ENCODE measurements around the gene ARFGEF3.
"Not testable (repeated sequence)": the region's sequence is repeated elsewhere in the genome, so short reads cannot be mapped to it uniquely, and the experiment has no call there.

Gene ARFGEF3

GRCh38 chr6:138339024-138339423, 177.3 kb downstream of the ARFGEF3 start:
- Histone ChIP-seq H3K27me3 (ENCODE audit: control insufficient read depth, insufficient read depth, low read length) (no peaks in the 10 kb centered on the region), H3K27ac (ENCODE audit: low read length) (no peak overlapping the region), H3K36me3 (ENCODE audit: control insufficient read depth, insufficient read depth, low read length) (no peaks in the 10 kb centered on the region; the same call in 1 of the 2 replicates), H3K4me1 (ENCODE audit: control insufficient read depth, insufficient read depth, low read length) (no peaks in the 10 kb centered on the region), H3K4me3 (ENCODE audit: low read length) (no peak overlapping the region), H3K9me3 (ENCODE audit: control insufficient read depth, insufficient read depth, low read length) (no peaks in the 10 kb centered on the region)
- no CpG with 5 or more reads among the region's 1 CpG for WGBS (ENCODE audit: insufficient coverage, insufficient read length)
- DNase-seq (ENCODE audit: low read depth, low spot score), result no peak

GRCh38 chr6:138341176-138341575, 179.4 kb downstream of the ARFGEF3 start:
- DNase-seq (ENCODE audit: low read depth, low spot score), result no peak
- WGBS (ENCODE audit: insufficient coverage, insufficient read length), result no CpG with 5 or more reads among the region's 1 CpG
- H3K9me3 ChIP-seq (ENCODE audit: control insufficient read depth, insufficient read depth, low read length), result no peaks in the 10 kb centered on the region
- H3K4me3 ChIP-seq (ENCODE audit: low read length), result no peak overlapping the region
- no peak overlapping the region for H3K27ac ChIP-seq (ENCODE audit: low read length)
- H3K27me3 ChIP-seq (ENCODE audit: control insufficient read depth, insufficient read depth, low read length), result no peaks in the 10 kb centered on the region
- H3K4me1 ChIP-seq (ENCODE audit: control insufficient read depth, insufficient read depth, low read length), result no peaks in the 10 kb centered on the region; the same call in 1 of the 2 replicates
- H3K36me3 ChIP-seq (ENCODE audit: control insufficient read depth, insufficient read depth, low read length), result no peaks in the 10 kb centered on the region; the same call in 1 of the 2 replicates

GRCh38 chr6:138343112-138343511, 181.4 kb downstream of the ARFGEF3 start:
- no peak for DNase-seq (ENCODE audit: low read depth, low spot score)
- H3K27me3 ChIP-seq (ENCODE audit: control insufficient read depth, insufficient read depth, low read length), result no peaks in the 10 kb centered on the region
- no peaks in the 10 kb centered on the region for H3K36me3 ChIP-seq (ENCODE audit: control insufficient read depth, insufficient read depth, low read length)
- no peak overlapping the region for H3K27ac ChIP-seq (ENCODE audit: low read length)
- H3K4me3 ChIP-seq (ENCODE audit: low read length), result no peak overlapping the region
- no peaks in the 10 kb centered on the region; the same call in 1 of the 2 replicates for H3K4me1 ChIP-seq (ENCODE audit: control insufficient read depth, insufficient read depth, low read length)
- H3K9me3 ChIP-seq (ENCODE audit: control insufficient read depth, insufficient read depth, low read length), result no peaks in the 10 kb centered on the region

- no peaks in the 10 kb centered on the region for H3K27me3 ChIP-seq (ENCODE audit: control insufficient read depth, insufficient read depth, low read length)
- no peaks in the 10 kb centered on the region for H3K36me3 ChIP-seq (ENCODE audit: control insufficient read depth, insufficient read depth, low read length)
- H3K27ac ChIP-seq (ENCODE audit: low read length), result no peak overlapping the region
- H3K4me3 ChIP-seq (ENCODE audit: low read length), result no peak overlapping the region
- H3K4me1 ChIP-seq (ENCODE audit: control insufficient read depth, insufficient read depth, low read length), result no peaks in the 10 kb centered on the region; the same call in 1 of the 2 replicates
- no CpG with 5 or more reads among the region's 2 CpGs for WGBS (ENCODE audit: insufficient coverage, insufficient read length)
- no peak for DNase-seq (ENCODE audit: low read depth, low spot score)
- H3K9me3 ChIP-seq (ENCODE audit: control insufficient read depth, insufficient read depth, low read length), result no peaks in the 10 kb centered on the region
Observed at GRCh38 chr6:138345565-138346285, 184.0 kb downstream of the ARFGEF3 start.

GRCh38 chr6:138346302-138347195, 184.8 kb downstream of the ARFGEF3 start:
- H3K4me1 ChIP-seq (ENCODE audit: control insufficient read depth, insufficient read depth, low read length), result no peaks in the 10 kb centered on the region; the same call in 1 of the 2 replicates
- no peaks in the 10 kb centered on the region for H3K36me3 ChIP-seq (ENCODE audit: control insufficient read depth, insufficient read depth, low read length)
- H3K27me3 ChIP-seq (ENCODE audit: control insufficient read depth, insufficient read depth, low read length), result no peaks in the 10 kb centered on the region
- no peaks in the 10 kb centered on the region for H3K9me3 ChIP-seq (ENCODE audit: control insufficient read depth, insufficient read depth, low read length)
- no peak overlapping the region for H3K4me3 ChIP-seq (ENCODE audit: low read length)
- DNase-seq (ENCODE audit: low read depth, low spot score), result no peak
- H3K27ac ChIP-seq (ENCODE audit: low read length), result no peak overlapping the region
- no CpG with 5 or more reads among the region's 2 CpGs for WGBS (ENCODE audit: insufficient coverage, insufficient read length)

- no peaks in the 10 kb centered on the region for H3K36me3 ChIP-seq (ENCODE audit: control insufficient read depth, insufficient read depth, low read length)
- WGBS (ENCODE audit: insufficient coverage, insufficient read length), result no CpG with 5 or more reads among the region's 2 CpGs
Observed at GRCh38 chr6:138347864-138348263, 186.1 kb downstream of the ARFGEF3 start.

GRCh38 chr6:138349891-138350290, 188.2 kb downstream of the ARFGEF3 start:
- Histone ChIP-seq H3K27me3 (ENCODE audit: control insufficient read depth, insufficient read depth, low read length) (no peaks in the 10 kb centered on the region), H3K9me3 (ENCODE audit: control insufficient read depth, insufficient read depth, low read length) (no peaks in the 10 kb centered on the region), H3K4me1 (ENCODE audit: control insufficient read depth, insufficient read depth, low read length) (no peaks in the 10 kb centered on the region; the same call in 1 of the 2 replicates), H3K36me3 (ENCODE audit: control insufficient read depth, insufficient read depth, low read length) (no peaks in the 10 kb centered on the region), H3K4me3 (ENCODE audit: low read length) (no peak overlapping the region), H3K27ac (ENCODE audit: low read length) (no peak overlapping the region)
- DNase-seq (ENCODE audit: low read depth, low spot score), result no peak
- no CpG with 5 or more reads among the region's 3 CpGs for WGBS (ENCODE audit: insufficient coverage, insufficient read length)

More at GRCh38 chr6:138347864-138348263, 186.1 kb downstream of the ARFGEF3 start:
- Histone ChIP-seq H3K27ac (ENCODE audit: low read length) (no peak overlapping the region), H3K9me3 (ENCODE audit: control insufficient read depth, insufficient read depth, low read length) (no peaks in the 10 kb centered on the region), H3K4me1 (ENCODE audit: control insufficient read depth, insufficient read depth, low read length) (no peaks in the 10 kb centered on the region; the same call in 1 of the 2 replicates), H3K27me3 (ENCODE audit: control insufficient read depth, insufficient read depth, low read length) (no peaks in the 10 kb centered on the region), H3K4me3 (ENCODE audit: low read length) (no peak overlapping the region)
- DNase-seq (ENCODE audit: low read depth, low spot score), result no peak

- Histone ChIP-seq H3K4me3 (ENCODE audit: low read length) (no peak overlapping the region), H3K9me3 (ENCODE audit: control insufficient read depth, insufficient read depth, low read length) (no peaks in the 10 kb centered on the region), H3K27ac (ENCODE audit: low read length) (no peak overlapping the region), H3K36me3 (ENCODE audit: control insufficient read depth, insufficient read depth, low read length) (no peaks in the 10 kb centered on the region), H3K4me1 (ENCODE audit: control insufficient read depth, insufficient read depth, low read length) (no peaks in the 10 kb centered on the region), H3K27me3 (ENCODE audit: control insufficient read depth, insufficient read depth, low read length) (no peaks in the 10 kb centered on the region)
- no peak for DNase-seq (ENCODE audit: low read depth, low spot score)
- WGBS (ENCODE audit: insufficient coverage, insufficient read length), result no CpG with 5 or more reads among the region's 1 CpG
Observed at GRCh38 chr6:138357928-138358327, 196.2 kb downstream of the ARFGEF3 start.

GRCh38 chr6:138368684-138369083, 206.9 kb downstream of the ARFGEF3 start:
- H3K36me3 ChIP-seq (ENCODE audit: control insufficient read depth, insufficient read depth, low read length); H3K4me1 ChIP-seq (ENCODE audit: control insufficient read depth, insufficient read depth, low read length): not testable (repeated sequence)
- WGBS (ENCODE audit: insufficient coverage, insufficient read length), result no CpG with 5 or more reads among the region's 8 CpGs

GRCh38 chr6:138370631-138371451, 209.1 kb downstream of the ARFGEF3 start:
- no peaks in the 10 kb centered on the region for H3K36me3 ChIP-seq (ENCODE audit: control insufficient read depth, insufficient read depth, low read length)
- no peak overlapping the region for H3K4me3 ChIP-seq (ENCODE audit: low read length)
- H3K27ac ChIP-seq (ENCODE audit: low read length), result no peak overlapping the region
- DNase-seq (ENCODE audit: low read depth, low spot score), result no peak
- H3K4me1 ChIP-seq (ENCODE audit: control insufficient read depth, insufficient read depth, low read length), result no peaks in the 10 kb centered on the region
- no peaks in the 10 kb centered on the region for H3K27me3 ChIP-seq (ENCODE audit: control insufficient read depth, insufficient read depth, low read length)
- no peaks in the 10 kb centered on the region for H3K9me3 ChIP-seq (ENCODE audit: control insufficient read depth, insufficient read depth, low read length)
- WGBS (ENCODE audit: insufficient coverage, insufficient read length), result no CpG with 5 or more reads among the region's 9 CpGs

More at GRCh38 chr6:138368684-138369083, 206.9 kb downstream of the ARFGEF3 start:
- DNase-seq (ENCODE audit: low read depth, low spot score); H3K9me3 ChIP-seq (ENCODE audit: control insufficient read depth, insufficient read depth, low read length); H3K27me3 ChIP-seq (ENCODE audit: control insufficient read depth, insufficient read depth, low read length); H3K27ac ChIP-seq (ENCODE audit: low read length); H3K4me3 ChIP-seq (ENCODE audit: low read length): not testable (repeated sequence)

All from iPS DF 6.9 (cell line).